H9 (cell line): ENCODE measurements around the gene DYRK1A. TPM values are rescaled to one million over a fixed set of nuclear protein-coding genes. Genes with fewer than 3 reads are reported as not detected.

Experiments used
- DNase-seq: peaks from one replicate; pipeline ENCODE4 v3.0.0-alpha.2; 2017
- H2AFZ ChIP-seq: one replicate; pipeline ENCODE4 v1.6.1; 2013; ENCODE audit warnings: mild to moderate bottlenecking, low read length, control low read depth, moderate library complexity
- H2AK5ac ChIP-seq: 2 replicates; pipeline ENCODE4 v1.6.1; 2013; ENCODE audit warnings: low read length, control low read depth, mixed read lengths; ENCODE audit not compliant: insufficient read length
- H2BK120ac ChIP-seq: one replicate; pipeline ENCODE4 v1.6.1; 2013; ENCODE audit warnings: low read depth, mild to moderate bottlenecking, low read length, control low read depth, inconsistent platforms; ENCODE audit not compliant: poor library complexity, severe bottlenecking
- H2BK12ac ChIP-seq: 2 replicates; pipeline ENCODE4 v1.6.1; 2013; ENCODE audit warnings: low read length, control low read depth, mixed read lengths, low read depth; ENCODE audit not compliant: insufficient read length
- H2BK15ac ChIP-seq: 2 replicates; pipeline ENCODE4 v1.6.1; 2013; ENCODE audit warnings: low read depth, low read length, control low read depth
- H2BK20ac ChIP-seq: one replicate; pipeline ENCODE4 v1.6.1; 2013; ENCODE audit warnings: low read depth, mild to moderate bottlenecking, low read length, control low read depth, inconsistent platforms; ENCODE audit not compliant: poor library complexity, severe bottlenecking
- H2BK5ac ChIP-seq: 2 replicates; pipeline ENCODE4 v1.6.1; 2013; ENCODE audit warnings: low read length, control low read depth, mixed read lengths; ENCODE audit not compliant: insufficient read length
- H3K14ac ChIP-seq: 2 replicates; pipeline ENCODE4 v1.6.1; 2013; ENCODE audit warnings: low read length, control low read depth; ENCODE audit not compliant: insufficient read depth
- H3K18ac ChIP-seq: 2 replicates; pipeline ENCODE4 v1.6.1; 2013; ENCODE audit warnings: low read depth, mild to moderate bottlenecking, mixed read lengths, low read length, control low read depth; ENCODE audit not compliant: insufficient read length
- H3K23ac ChIP-seq: 2 replicates; pipeline ENCODE4 v1.6.1; 2013; ENCODE audit warnings: low read length, control low read depth, mixed read lengths, low read depth; ENCODE audit not compliant: insufficient read length
- H3K23me2 ChIP-seq: 2 replicates; pipeline ENCODE4 v1.6.1; 2013; ENCODE audit warnings: low read depth, mild to moderate bottlenecking, mixed read lengths, low read length, control low read depth; ENCODE audit not compliant: insufficient read length, poor library complexity, severe bottlenecking
- H3K27ac ChIP-seq: 2 replicates; pipeline ENCODE4 v1.5.1; 2013; ENCODE audit warnings: low read length, control low read depth, mixed read lengths, low read depth; ENCODE audit not compliant: insufficient read length
- H3K27me3 ChIP-seq: 2 replicates; pipeline ENCODE4 v1.6.1; 2013; ENCODE audit warnings: low read length, control low read depth, inconsistent platforms; ENCODE audit not compliant: insufficient read depth
- H3K4ac ChIP-seq: 2 replicates; pipeline ENCODE4 v1.6.1; 2013; ENCODE audit warnings: low read depth, mild to moderate bottlenecking, control low read depth, inconsistent platforms, low read length, moderate library complexity
- H3K4me1 ChIP-seq: 2 replicates; pipeline ENCODE4 v1.6.1; 2013; ENCODE audit warnings: low read length, control low read depth, inconsistent platforms; ENCODE audit not compliant: insufficient read depth
- H3K4me2 ChIP-seq: 2 replicates; pipeline ENCODE4 v1.6.1; 2013; ENCODE audit warnings: low read length, control low read depth, mixed read lengths; ENCODE audit not compliant: insufficient read length, insufficient read depth
- H3K56ac ChIP-seq: 2 replicates; pipeline ENCODE4 v1.6.1; 2013; ENCODE audit warnings: low read depth, mild to moderate bottlenecking, mixed read lengths, low read length, control low read depth; ENCODE audit not compliant: insufficient read length
- H3K79me1 ChIP-seq: 2 replicates; pipeline ENCODE4 v1.6.1; 2013; ENCODE audit warnings: low read depth, mild to moderate bottlenecking, moderate library complexity, low read length, control low read depth, inconsistent platforms; ENCODE audit not compliant: insufficient read depth, poor library complexity, severe bottlenecking
- H3K79me2 ChIP-seq: 2 replicates; pipeline ENCODE4 v1.6.1; 2013; ENCODE audit warnings: low read length, control low read depth, inconsistent platforms; ENCODE audit not compliant: insufficient read depth
- H3K9ac ChIP-seq: 2 replicates; pipeline ENCODE4 v1.6.1; 2013; ENCODE audit warnings: low read length, control low read depth, mixed read lengths; ENCODE audit not compliant: insufficient read length; ENCODE audit errors: extremely low read depth
- H3K9me3 ChIP-seq: one replicate; pipeline ENCODE4 v1.6.1; 2013; ENCODE audit warnings: low read depth, low read length, inconsistent platforms; ENCODE audit not compliant: control insufficient read depth
- H3T11ph ChIP-seq: one replicate; pipeline ENCODE4 v1.6.1; 2013; ENCODE audit warnings: mild to moderate bottlenecking, low read length, control low read depth, inconsistent platforms
- H4K20me1 ChIP-seq: one replicate; pipeline ENCODE4 v1.6.1; 2013; ENCODE audit not compliant: control insufficient read depth, insufficient read length, insufficient read depth
- H4K5ac ChIP-seq: 2 replicates; pipeline ENCODE4 v1.6.1; 2013; ENCODE audit warnings: low read depth, mild to moderate bottlenecking, mixed read lengths, low read length, control low read depth; ENCODE audit not compliant: insufficient read length
- H4K8ac ChIP-seq: replicated peaks from 2 replicates; pipeline ENCODE4 v1.6.1; 2013; ENCODE audit warnings: low read length, control low read depth, mixed read lengths, low read depth; ENCODE audit not compliant: insufficient read length
- H4K91ac ChIP-seq: 2 replicates; pipeline ENCODE4 v1.6.1; 2013; ENCODE audit warnings: low read depth, mild to moderate bottlenecking, moderate library complexity, mixed read lengths, low read length, control low read depth; ENCODE audit not compliant: insufficient read length
- H3K27ac Mint-ChIP-seq, 3 experiments: 2 replicates in 2 of 3; 3 replicates in 1 of 3; pipeline ENCODE4 v1.8.0; 2020 to 2021; ENCODE audit warnings: mixed read lengths in 3 of 3, mild to moderate bottlenecking in 1 of 3, moderate library complexity in 1 of 3
- H3K27me3 Mint-ChIP-seq: 2 replicates; pipeline ENCODE4 v1.8.0; 2021; ENCODE audit warnings: low read depth, mild to moderate bottlenecking, moderate library complexity, mixed read lengths
- H3K36me3 Mint-ChIP-seq, 3 experiments: 2 replicates in 2 of 3; 3 replicates in 1 of 3; pipeline ENCODE4 v1.8.0; 2020 to 2021; ENCODE audit warnings: low read depth in 3 of 3, mixed read lengths in 3 of 3; ENCODE audit not compliant: insufficient read depth in 1 of 3
- H3K4me1 Mint-ChIP-seq, 2 experiments: 2 replicates each; pipeline ENCODE4 v1.8.0; 2020; ENCODE audit warnings: mixed read lengths in 2 of 2
- H3K4me3 Mint-ChIP-seq, 2 experiments: 2 replicates in 1 of 2; 3 replicates in 1 of 2; pipeline ENCODE4 v1.8.0; 2020 to 2021; ENCODE audit warnings: mild to moderate bottlenecking in 2 of 2, mixed read lengths in 2 of 2, moderate library complexity in 1 of 2
- H3K9me3 Mint-ChIP-seq, 2 experiments: 2 replicates in 1 of 2; 3 replicates in 1 of 2; pipeline ENCODE4 v1.8.0; 2020; ENCODE audit warnings: mild to moderate bottlenecking in 2 of 2, mixed read lengths in 2 of 2, moderate library complexity in 1 of 2
- WGBS: extraction: QIAGEN DNeasy Blood & Tissue Kit; methylation state at CpG from one replicate; pipeline ENCODE4 v1.1.7; 2013; ENCODE audit warnings: missing lambda C conversion rate, low lambda C conversion rate, mixed read lengths; ENCODE audit not compliant: insufficient read length; ENCODE audit errors: extremely low coverage; 5-methylcytosine and 5-hydroxymethylcytosine counted together
- total RNA-seq: library from RNA; stranded (reverse); gene quantifications from 2 replicates; pipeline ENCODE4 v1.2.1, GENCODE V29; 2021
- TF ChIP-seq, protein P1 (sequence below): fragments of 200-600 bp; sonication (generic); conservative IDR thresholded peaks from 3 replicates; pipeline ENCODE4 v1.8.0; 2021; ENCODE audit warnings: antibody characterized with exemption, mild to moderate bottlenecking

DYRK1A gene
- total RNA-seq, 1 experiment from 2014 or later, result 73.6 TPM

- Mint-ChIP-seq H3K9me3 (no peaks in the 10 kb centered on the region), H3K36me3 (no peaks in the 10 kb centered on the region; a peak in 1 of 7 replicates), H3K4me3 (peak overlapping the region; percentile 21 to 56; a peak in 3 of 5 replicates), H3K4me1 (peaks cover 14 to 21% of the 10 kb centered on the region in 2 experiments), H3K27me3 (peaks cover 15% of the 10 kb centered on the region), H3K27ac (peak overlapping the region in 1 of 3 experiments; percentile 35; a peak in 4 of 7 replicates)
- Histone ChIP-seq H3K9ac (no peak overlapping the region), H2BK120ac (no peak overlapping the region), H2AK5ac (no peak overlapping the region), H2BK20ac (no peak overlapping the region), H3K23me2 (peaks cover 3% of the 10 kb centered on the region), H3K9me3 (no peaks in the 10 kb centered on the region), H4K91ac (no peak overlapping the region), H3K18ac (peak overlapping the region; percentile 66), H2BK5ac (no peak overlapping the region), H3K27me3 (no peaks in the 10 kb centered on the region), H2BK15ac (no peak overlapping the region), H4K20me1 (no peaks in the 10 kb centered on the region), H3K23ac (no peak overlapping the region), H4K5ac (no peak overlapping the region), H3K79me1 (no peaks in the 10 kb centered on the region), H3K4me2 (no peak overlapping the region), H4K8ac (no peak overlapping the region), H2BK12ac (no peak overlapping the region), H3K56ac (no peak overlapping the region), H2AFZ (no peak overlapping the region), H3K79me2 (no peaks in the 10 kb centered on the region), H3K4ac (no peak overlapping the region), H3K4me1 (peaks cover 4% of the 10 kb centered on the region; the same call in 1 of the 2 replicates), H3K14ac (peak overlapping the region; percentile 79), H3K27ac (no peak overlapping the region), H3T11ph (no peak overlapping the region)
- WGBS, result no CpG with 5 or more reads among the region's 14 CpGs
- TF ChIP-seq, protein P1, sequence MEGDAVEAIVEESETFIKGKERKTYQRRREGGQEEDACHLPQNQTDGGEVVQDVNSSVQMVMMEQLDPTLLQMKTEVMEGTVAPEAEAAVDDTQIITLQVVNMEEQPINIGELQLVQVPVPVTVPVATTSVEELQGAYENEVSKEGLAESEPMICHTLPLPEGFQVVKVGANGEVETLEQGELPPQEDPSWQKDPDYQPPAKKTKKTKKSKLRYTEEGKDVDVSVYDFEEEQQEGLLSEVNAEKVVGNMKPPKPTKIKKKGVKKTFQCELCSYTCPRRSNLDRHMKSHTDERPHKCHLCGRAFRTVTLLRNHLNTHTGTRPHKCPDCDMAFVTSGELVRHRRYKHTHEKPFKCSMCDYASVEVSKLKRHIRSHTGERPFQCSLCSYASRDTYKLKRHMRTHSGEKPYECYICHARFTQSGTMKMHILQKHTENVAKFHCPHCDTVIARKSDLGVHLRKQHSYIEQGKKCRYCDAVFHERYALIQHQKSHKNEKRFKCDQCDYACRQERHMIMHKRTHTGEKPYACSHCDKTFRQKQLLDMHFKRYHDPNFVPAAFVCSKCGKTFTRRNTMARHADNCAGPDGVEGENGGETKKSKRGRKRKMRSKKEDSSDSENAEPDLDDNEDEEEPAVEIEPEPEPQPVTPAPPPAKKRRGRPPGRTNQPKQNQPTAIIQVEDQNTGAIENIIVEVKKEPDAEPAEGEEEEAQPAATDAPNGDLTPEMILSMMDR, result no peak
- DNase-seq, result peak; percentile 64
Measured at GRCh38 chr21:37564341-37564923, 197.9 kb downstream of the DYRK1A start.
